Measurements from ENCODE around the gene OR14I1. TPM values are rescaled to one million over a fixed set of nuclear protein-coding genes. Genes with fewer than 3 reads are reported as not detected.

OR14I1 gene
- polyA plus RNA-seq, 1 experiment = not detected

- H3K4me3 ChIP-seq (ENCODE audit: low read depth, low read length) = no peak overlapping the region
- ChIA-PET CTCF (no interaction called here), POLR2A (no interaction called here)
- no peaks in the 10 kb centered on the region for H3K27me3 ChIP-seq (ENCODE audit: control insufficient read depth, insufficient read depth, low read length)
- H3K36me3 ChIP-seq (ENCODE audit: control insufficient read depth, insufficient read depth, low read length) = no peaks in the 10 kb centered on the region
- DNase-seq (ENCODE audit: low read depth) = no peak
- no peak for TF ChIP-seq CTCF (IDR thresholded peaks at IDR 0.05; ENCODE audit: insufficient read depth, low read depth, low read length)
Measured at GRCh38 chr1:248740876-248741275, 38.3 kb upstream of the OR14I1 start.

GRCh38 chr1:248739572-248740205 lies 37.1 kb upstream of the OR14I1 start:
- ChIA-PET CTCF (no interaction called here), POLR2A (no interaction called here)
- H3K4me3 ChIP-seq (ENCODE audit: low read depth, low read length) = no peak overlapping the region
- H3K36me3 ChIP-seq (ENCODE audit: control insufficient read depth, insufficient read depth, low read length) = no peaks in the 10 kb centered on the region
- TF ChIP-seq CTCF (IDR thresholded peaks at IDR 0.05; ENCODE audit: insufficient read depth, low read depth, low read length) = no peak
- no peak for DNase-seq (ENCODE audit: low read depth)
- no peaks in the 10 kb centered on the region for H3K27me3 ChIP-seq (ENCODE audit: control insufficient read depth, insufficient read depth, low read length)

- DNase-seq (ENCODE audit: low read depth) = no peak
Measured at GRCh38 chr1:248737457-248737856, 34.9 kb upstream of the OR14I1 start.

GRCh38 chr1:248736977-248737376 lies 34.4 kb upstream of the OR14I1 start:
- no peak for DNase-seq (ENCODE audit: low read depth)
- POLR2A ChIA-PET = no interaction called here
- Histone ChIP-seq H3K27me3 (ENCODE audit: control insufficient read depth, insufficient read depth, low read length) (no peaks in the 10 kb centered on the region), H3K4me3 (ENCODE audit: low read depth, low read length) (no peak overlapping the region), H3K36me3 (ENCODE audit: control insufficient read depth, insufficient read depth, low read length) (no peaks in the 10 kb centered on the region)
- TF ChIP-seq CTCF (IDR thresholded peaks at IDR 0.05; ENCODE audit: insufficient read depth, low read depth, low read length) = no peak
- CTCF ChIA-PET = no interaction called here

More at GRCh38 chr1:248737457-248737856, 34.9 kb upstream of the OR14I1 start:
- TF ChIP-seq CTCF (IDR thresholded peaks at IDR 0.05; ENCODE audit: insufficient read depth, low read depth, low read length) = no peak
- CTCF ChIA-PET = no interaction called here
- Histone ChIP-seq H3K27me3 (ENCODE audit: control insufficient read depth, insufficient read depth, low read length) (no peaks in the 10 kb centered on the region), H3K36me3 (ENCODE audit: control insufficient read depth, insufficient read depth, low read length) (no peaks in the 10 kb centered on the region), H3K4me3 (ENCODE audit: low read depth, low read length) (no peak overlapping the region)
- POLR2A ChIA-PET = no interaction called here

GRCh38 chr1:248733566-248733965 lies 31.0 kb upstream of the OR14I1 start:
- CTCF ChIA-PET = no interaction called here

More at GRCh38 chr1:248733566-248733965, 31.0 kb upstream of the OR14I1 start:
- no peaks in the 10 kb centered on the region for H3K27me3 ChIP-seq (ENCODE audit: control insufficient read depth, insufficient read depth, low read length)
- H3K4me3 ChIP-seq (ENCODE audit: low read depth, low read length) = no peak overlapping the region
- no peaks in the 10 kb centered on the region for H3K36me3 ChIP-seq (ENCODE audit: control insufficient read depth, insufficient read depth, low read length)
- no peak for DNase-seq (ENCODE audit: low read depth)
- POLR2A ChIA-PET = no interaction called here
- no peak for TF ChIP-seq CTCF (IDR thresholded peaks at IDR 0.05; ENCODE audit: insufficient read depth, low read depth, low read length)

Data from BJ (cell line).